Vein endothelial cell (primary cell): ENCODE measurements around the gene ANKRD40. TPM values are rescaled to one million over a fixed set of nuclear protein-coding genes. Genes with fewer than 3 reads are reported as not detected.

Experiments used
- small RNA-seq: library from RNA; depleted of rRNA; stranded (forward); fragments of <200 nt; gene quantifications from one replicate; pipeline ENCODE3, GENCODE V24; 2012
- total RNA-seq: library from RNA; depleted of rRNA; stranded (reverse); fragments of >200 nt; gene quantifications from 2 replicates; pipeline ENCODE4 v1.2.3, GENCODE V29; 2012

ANKRD40 gene, protein sequence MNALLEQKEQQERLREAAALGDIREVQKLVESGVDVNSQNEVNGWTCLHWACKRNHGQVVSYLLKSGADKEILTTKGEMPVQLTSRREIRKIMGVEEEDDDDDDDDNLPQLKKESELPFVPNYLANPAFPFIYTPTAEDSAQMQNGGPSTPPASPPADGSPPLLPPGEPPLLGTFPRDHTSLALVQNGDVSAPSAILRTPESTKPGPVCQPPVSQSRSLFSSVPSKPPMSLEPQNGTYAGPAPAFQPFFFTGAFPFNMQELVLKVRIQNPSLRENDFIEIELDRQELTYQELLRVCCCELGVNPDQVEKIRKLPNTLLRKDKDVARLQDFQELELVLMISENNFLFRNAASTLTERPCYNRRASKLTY
- total RNA-seq: 40.8 and 58.5 TPM in 2 replicates

DNA sequence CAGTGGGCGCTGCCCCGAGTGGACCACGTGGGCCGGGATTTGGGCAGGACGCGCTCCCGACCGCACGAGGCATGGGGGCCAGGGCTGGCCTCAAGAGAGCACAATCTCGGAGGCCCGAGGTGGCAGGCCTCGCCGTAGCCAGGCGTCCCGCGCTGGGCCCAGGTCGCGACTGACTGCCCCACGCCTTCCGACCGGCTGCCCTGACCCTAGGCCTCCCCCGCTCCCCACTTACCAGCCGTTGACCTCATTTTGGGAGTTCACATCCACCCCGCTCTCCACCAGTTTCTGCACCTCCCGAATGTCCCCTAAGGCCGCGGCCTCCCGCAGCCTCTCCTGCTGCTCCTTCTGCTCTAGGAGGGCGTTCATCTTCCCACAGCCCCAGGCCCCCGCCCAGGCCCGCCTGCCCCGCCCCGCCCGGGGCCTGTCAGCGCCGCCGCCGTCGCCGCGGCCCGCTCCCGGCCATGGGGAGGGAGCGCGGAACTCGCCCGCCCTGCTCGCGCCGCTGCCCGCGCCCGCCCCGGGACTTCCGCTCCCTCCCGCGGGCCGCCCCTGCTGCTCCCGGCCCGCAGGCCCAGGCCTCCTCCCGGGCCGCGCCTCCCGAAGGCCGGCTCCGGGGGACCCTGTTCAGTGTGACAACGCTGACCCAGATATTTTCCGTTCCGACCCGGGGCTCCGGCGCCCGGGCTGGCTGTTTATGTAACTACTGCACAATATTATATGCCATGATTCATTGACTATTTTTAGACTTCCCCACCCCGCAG is at the start of gene ANKRD40:
Gene ANKRD40, minus strand, starts transcription at position 626 of the 761 bp plus-strand sequence. Its CDS starts 260 bp downstream, at position 366.

DNA sequence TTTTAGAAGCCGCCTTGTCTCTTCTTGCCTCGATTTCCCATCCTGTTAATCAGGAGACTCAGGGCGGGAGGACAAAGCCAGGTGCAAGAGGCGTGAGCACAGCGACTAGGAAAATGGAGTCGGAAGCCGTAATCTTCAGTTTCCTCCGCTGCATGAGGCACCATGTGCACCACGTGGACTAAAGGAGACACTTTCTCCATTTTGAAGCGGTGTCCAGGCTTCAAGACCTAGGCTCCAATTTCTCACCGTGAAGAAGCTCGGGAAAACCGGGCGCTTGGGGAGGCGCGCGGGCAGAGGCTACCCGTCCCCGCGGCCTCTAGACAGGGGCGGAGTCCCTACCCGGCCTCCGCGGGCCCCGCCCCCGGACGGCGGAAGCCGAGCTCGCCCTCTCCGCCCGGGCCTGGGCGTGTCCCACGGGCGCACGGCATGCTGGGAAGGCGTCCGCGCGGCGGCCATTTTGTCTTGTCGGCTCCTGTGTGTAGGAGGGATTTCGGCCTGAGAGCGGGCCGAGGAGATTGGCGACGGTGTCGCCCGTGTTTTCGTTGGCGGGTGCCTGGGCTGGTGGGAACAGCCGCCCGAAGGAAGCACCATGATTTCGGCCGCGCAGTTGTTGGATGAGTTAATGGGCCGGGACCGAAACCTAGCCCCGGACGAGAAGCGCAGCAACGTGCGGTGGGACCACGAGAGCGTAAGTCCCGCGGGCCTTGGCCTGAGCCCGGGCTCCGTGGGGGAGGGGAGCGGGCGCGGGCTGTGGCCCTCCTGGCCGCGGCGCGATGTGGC is 11.6 kb upstream of the ANKRD40 start, which contains the start of gene LUC7L3:
Gene LUC7L3, plus strand, starts transcription at position 460 of the 780 bp plus-strand sequence. Its CDS starts 130 bp downstream, at position 590.

Small RNAs within 50 kb of the gene (small RNA-seq; reads per million reads assigned to genes)
- not detected for gene RF00019

Other genes starting within 250 kb of the ANKRD40 start
- not detected in 2 replicates for gene CHAD, start 239.0 kb downstream of the ANKRD40 start, total RNA-seq
- gene RSAD1, start 229.1 kb downstream of the ANKRD40 start, total RNA-seq: 24.9 and 28.4 TPM in 2 replicates
- gene MYCBPAP, start 199.5 kb downstream of the ANKRD40 start, total RNA-seq: 0.29 TPM in 1 of 2 replicates, not detected in the other
- gene EPN3, start 175.2 kb downstream of the ANKRD40 start, total RNA-seq: under 0.01 TPM in 1 of 2 replicates, not detected in the other
- 52.6 and 56.7 TPM in 2 replicates for gene SPATA20, start 160.7 kb downstream of the ANKRD40 start, total RNA-seq
- gene CACNA1G, start 147.2 kb downstream of the ANKRD40 start, total RNA-seq: not detected in 2 replicates
- gene ABCC3, start 73.0 kb downstream of the ANKRD40 start, total RNA-seq: 1.7 and 5.2 TPM in 2 replicates
- 19.6 and 30.3 TPM in 2 replicates for gene LUC7L3, start 11.7 kb upstream of the ANKRD40 start, total RNA-seq
- not detected in 2 replicates for gene ANKRD40CL, start 59.6 kb upstream of the ANKRD40 start, total RNA-seq
- gene WFIKKN2, start 127.7 kb upstream of the ANKRD40 start, total RNA-seq: not detected in 2 replicates
- gene TOB1, start 158.4 kb upstream of the ANKRD40 start, total RNA-seq: 5.6 and 6.2 TPM in 2 replicates